Measurements from ENCODE around the gene FRMD6.

- TF ChIP-seq, protein P1, sequence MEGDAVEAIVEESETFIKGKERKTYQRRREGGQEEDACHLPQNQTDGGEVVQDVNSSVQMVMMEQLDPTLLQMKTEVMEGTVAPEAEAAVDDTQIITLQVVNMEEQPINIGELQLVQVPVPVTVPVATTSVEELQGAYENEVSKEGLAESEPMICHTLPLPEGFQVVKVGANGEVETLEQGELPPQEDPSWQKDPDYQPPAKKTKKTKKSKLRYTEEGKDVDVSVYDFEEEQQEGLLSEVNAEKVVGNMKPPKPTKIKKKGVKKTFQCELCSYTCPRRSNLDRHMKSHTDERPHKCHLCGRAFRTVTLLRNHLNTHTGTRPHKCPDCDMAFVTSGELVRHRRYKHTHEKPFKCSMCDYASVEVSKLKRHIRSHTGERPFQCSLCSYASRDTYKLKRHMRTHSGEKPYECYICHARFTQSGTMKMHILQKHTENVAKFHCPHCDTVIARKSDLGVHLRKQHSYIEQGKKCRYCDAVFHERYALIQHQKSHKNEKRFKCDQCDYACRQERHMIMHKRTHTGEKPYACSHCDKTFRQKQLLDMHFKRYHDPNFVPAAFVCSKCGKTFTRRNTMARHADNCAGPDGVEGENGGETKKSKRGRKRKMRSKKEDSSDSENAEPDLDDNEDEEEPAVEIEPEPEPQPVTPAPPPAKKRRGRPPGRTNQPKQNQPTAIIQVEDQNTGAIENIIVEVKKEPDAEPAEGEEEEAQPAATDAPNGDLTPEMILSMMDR (IDR thresholded peaks at IDR 0.05) = no peak
- TF ChIP-seq POLR2AphosphoS5 (IDR thresholded peaks at IDR 0.05) = no peak
Observed at GRCh38 chr14:51730098-51730497, 78.4 kb downstream of the FRMD6 start.
